GM18951 (cell line): ENCODE data around the gene ASPSCR1.
A peak's percentile ranks its signal among the peaks of the same experiment; 100 is the strongest.

ENCODE experiments used
- POLR2A ChIP-seq: IDR thresholded peaks from 4 replicates; pipeline ENCODE4 v1.6.1; 2011; ENCODE audit warnings: mild to moderate bottlenecking; ENCODE audit not compliant: insufficient read length, insufficient read depth; ENCODE audit errors: extremely low read depth
- in situ Hi-C: fragments of 300-500 bp; cut with MboI; formaldehyde crosslinking; loops from one replicate; pipeline ENCODE4 v1.12.0; 2022; ENCODE audit warnings: low sequenced_read_pairs, mixed read lengths, inconsistent platforms; ENCODE audit not compliant: unreplicated experiment

The ASPSCR1 gene

GRCh38 chr17:82033359-82034085 lies 56.1 kb downstream of the ASPSCR1 start:
- TF ChIP-seq POLR2A = no peak
- in situ Hi-C loops = loop anchor here (25.0 kb wide), 1 partner anchor 129 kb away; no protein-coding TSS in a partner anchor

DNA sequence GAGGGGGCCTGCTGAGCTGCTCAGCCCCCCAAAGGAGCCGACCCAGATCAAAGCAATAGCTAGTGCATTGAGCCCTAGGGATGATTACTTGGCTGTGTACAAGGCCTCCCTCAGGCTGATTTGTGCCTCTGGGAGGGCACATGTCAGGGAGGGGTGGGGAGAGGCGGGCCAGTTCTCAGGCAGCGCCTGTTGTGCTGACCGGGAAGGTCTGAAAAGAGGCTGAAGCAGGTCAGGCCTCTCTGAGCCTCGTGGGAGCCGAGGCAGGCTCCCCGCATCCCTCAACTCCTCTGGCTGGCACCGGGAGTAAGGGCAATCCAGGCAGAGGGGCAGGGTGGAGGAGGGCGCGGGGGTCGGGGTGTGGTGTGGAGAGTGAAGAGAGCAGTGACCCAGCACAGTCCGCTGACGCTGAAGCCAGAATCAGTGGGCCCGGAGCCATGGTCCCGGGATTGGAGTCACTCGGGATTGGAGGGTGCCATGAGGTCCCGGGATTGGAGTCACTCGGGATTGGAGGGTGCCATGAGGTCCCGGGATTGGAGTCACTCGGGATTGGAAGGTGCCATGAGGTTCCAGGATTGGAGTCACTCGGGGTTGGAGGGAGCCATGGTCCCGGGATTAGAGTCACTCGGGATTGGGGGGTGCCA lies 57.1 kb downstream of the ASPSCR1 start:
- in situ Hi-C loops = loop anchor here (25.0 kb wide), 1 partner anchor 128 kb away; no protein-coding TSS in a partner anchor
- no peak for TF ChIP-seq POLR2A

DNA sequence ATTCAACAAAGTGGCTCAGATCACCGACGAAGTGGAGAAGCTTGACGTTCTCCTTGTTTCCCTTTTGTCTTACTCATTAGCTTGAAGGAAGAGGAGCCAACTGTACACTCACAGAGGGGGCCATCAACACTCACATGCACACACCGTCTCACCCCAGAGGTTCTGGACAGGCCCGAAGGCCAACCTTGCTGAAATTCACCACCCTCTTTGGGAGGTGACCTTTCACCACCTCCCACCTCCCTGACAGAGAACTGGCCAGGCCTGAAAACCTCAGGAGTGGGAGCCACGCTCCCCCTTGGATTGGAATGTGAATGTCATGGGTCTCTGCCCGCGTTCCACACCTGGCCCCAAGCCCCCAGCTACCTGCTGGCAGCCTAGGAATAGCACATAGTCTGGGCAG lies 58.1 kb downstream of the ASPSCR1 start:
- in situ Hi-C loops = loop anchor here (25.0 kb wide), 1 partner anchor 127 kb away; no protein-coding TSS in a partner anchor
- TF ChIP-seq POLR2A = no peak

GRCh38 chr17:82035956-82036633 lies 58.7 kb downstream of the ASPSCR1 start:
- TF ChIP-seq POLR2A = no peak
- in situ Hi-C loops = loop anchor here (25.0 kb wide), 1 partner anchor 126 kb away; no protein-coding TSS in a partner anchor

GRCh38 chr17:82036634-82037091 lies 59.2 kb downstream of the ASPSCR1 start:
- no peak for TF ChIP-seq POLR2A

DNA sequence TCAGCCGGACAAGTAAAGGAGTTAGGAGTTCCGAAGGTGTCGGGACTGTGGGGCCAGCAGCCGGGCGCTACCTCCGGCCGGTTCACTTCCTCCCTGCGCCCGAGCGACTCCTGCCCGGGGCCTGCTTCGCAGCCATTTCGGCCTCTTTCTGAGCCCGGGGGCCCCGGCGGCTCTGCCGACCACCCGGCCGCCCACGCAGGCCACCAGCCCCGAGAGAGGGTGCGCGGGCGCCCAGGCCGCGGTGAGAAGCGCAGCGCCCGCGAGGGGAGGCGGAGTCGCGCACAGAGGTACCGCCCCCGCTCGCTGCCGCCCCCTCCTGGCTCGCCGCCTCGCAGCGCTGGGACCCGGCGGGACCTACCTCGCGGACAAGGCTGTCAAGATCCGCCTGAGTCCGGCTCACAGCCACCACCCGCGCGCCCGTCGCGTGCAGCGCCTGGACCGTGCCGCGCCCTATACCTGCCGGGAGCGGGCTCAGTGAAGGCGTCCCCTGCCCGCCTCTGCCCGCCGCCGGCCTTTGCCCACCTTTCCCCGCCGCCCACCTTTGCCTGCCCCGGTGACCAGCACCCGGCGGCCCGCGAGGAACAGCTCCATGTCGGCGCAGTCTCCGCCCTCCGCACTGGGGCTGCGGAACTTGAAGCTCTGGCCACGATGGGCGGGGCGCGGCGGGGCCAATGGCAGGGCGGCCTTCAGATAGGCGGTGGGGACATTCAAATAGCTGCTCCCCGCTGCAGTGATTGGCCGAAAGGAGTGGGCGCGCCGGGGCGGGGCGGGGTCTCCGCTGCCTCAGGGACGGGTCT lies 59.9 kb downstream of the ASPSCR1 start, which contains the start of gene DCXR:
Gene DCXR, minus strand, starts transcription at position 606 of the 797 bp plus-strand sequence. Its CDS starts 15 bp downstream, at position 591.
- peak; percentile 98 for TF ChIP-seq POLR2A
- in situ Hi-C loops = loop anchor here (25.0 kb wide), 1 partner anchor 125 kb away; no protein-coding TSS in a partner anchor

More at GRCh38 chr17:82036634-82037091, 59.2 kb downstream of the ASPSCR1 start:
- in situ Hi-C loops = loop anchor here (25.0 kb wide), 1 partner anchor 126 kb away; no protein-coding TSS in a partner anchor

GRCh38 chr17:82037889-82038195 lies 60.4 kb downstream of the ASPSCR1 start:
- in situ Hi-C loops = loop anchor here (25.0 kb wide), 1 partner anchor 124 kb away; no protein-coding TSS in a partner anchor
- TF ChIP-seq POLR2A = no peak

DNA sequence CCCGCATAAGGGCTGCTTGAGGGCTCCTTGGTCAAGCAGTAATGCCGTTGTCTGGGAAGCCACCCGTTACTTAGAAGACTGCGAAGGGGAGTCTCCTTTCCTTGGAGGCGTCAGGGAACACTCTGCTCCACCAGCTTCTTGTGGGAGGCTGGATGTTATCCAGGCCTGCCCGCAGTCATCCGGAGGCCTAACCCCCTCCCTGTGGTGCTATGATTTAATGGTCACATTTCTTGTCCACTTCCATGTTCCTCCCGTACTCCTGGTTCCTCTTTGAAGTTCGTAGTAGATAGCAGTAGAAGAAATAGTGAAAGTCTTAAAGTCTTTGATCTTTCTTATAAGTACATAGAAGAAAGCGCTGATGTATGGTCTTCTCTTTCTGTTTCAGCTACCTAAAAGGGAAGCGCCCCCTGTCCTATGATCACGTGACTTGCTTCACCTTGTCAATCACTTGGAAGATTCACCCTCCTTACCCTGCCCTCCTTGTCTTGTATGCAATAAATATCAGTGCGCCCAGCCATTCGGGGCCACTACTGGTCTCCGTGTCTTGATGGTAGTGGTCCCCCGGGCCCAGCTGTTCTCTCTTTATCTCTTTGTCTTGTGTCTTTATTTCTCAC lies 61.5 kb downstream of the ASPSCR1 start:
- in situ Hi-C loops = loop anchor here (25.0 kb wide), 1 partner anchor 123 kb away; no protein-coding TSS in a partner anchor

DNA sequence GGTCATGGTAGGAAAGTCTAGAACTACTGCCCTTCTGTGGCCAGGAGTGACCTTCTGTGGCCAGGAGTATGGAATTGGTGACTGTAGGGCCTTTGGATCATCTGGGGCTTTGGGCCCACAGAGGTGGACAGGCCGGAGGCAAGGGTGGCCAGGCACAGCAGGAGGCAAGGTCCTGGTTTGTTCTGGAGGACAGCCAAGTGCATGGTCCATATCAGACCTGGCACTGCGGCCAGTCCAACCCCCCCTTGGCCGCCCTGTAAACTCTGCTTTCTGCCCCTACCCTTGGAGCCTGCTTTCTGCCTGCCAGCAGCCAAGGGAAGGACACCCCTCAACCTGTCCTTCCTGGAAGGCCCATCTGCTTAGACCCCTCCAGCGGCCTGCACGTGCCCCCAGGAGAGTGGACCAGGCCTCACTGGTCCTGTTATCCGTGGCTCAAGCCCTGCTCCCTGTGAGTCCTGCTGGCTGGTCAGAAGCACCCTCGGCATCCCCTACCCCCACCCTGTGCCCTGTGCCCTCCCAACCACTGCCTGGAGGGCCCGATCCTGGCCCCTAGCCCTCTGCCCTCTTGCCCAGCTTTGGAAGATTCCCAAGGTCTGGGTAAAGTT lies 62.4 kb downstream of the ASPSCR1 start:
- no peak for TF ChIP-seq POLR2A
- in situ Hi-C loops = loop anchor here (25.0 kb wide), 1 partner anchor 123 kb away; no protein-coding TSS in a partner anchor

GRCh38 chr17:82041144-82041814 lies 63.9 kb downstream of the ASPSCR1 start:
- in situ Hi-C loops = loop anchor here (25.0 kb wide), 1 partner anchor 121 kb away; no protein-coding TSS in a partner anchor

GRCh38 chr17:82042649-82043048 lies 65.2 kb downstream of the ASPSCR1 start:
- in situ Hi-C loops = loop anchor here (25.0 kb wide), 1 partner anchor 120 kb away; no protein-coding TSS in a partner anchor
- no peak for TF ChIP-seq POLR2A

More at GRCh38 chr17:82041144-82041814, 63.9 kb downstream of the ASPSCR1 start:
- TF ChIP-seq POLR2A = no peak
